GM20431 (cell line): ENCODE data around the gene WNT9B.

ENCODE experiments used
- in situ Hi-C: fragments of 300-500 bp; cut with MseI, MboI; formaldehyde crosslinking; loops from one replicate; pipeline ENCODE4 v1.15.0; 2020; ENCODE audit warnings: low sequenced_read_pairs; ENCODE audit not compliant: unreplicated experiment

The WNT9B gene

GRCh38 chr17:46850688-46851028, 725 bp upstream of the WNT9B start:
- in situ Hi-C loops, result no loop called here

GRCh38 chr17:46853896-46854444, 2.6 kb downstream of the WNT9B start:
- in situ Hi-C loops, result no loop called here

- in situ Hi-C loops, result no loop called here
Observed at GRCh38 chr17:46854515-46854914, 3.1 kb downstream of the WNT9B start.

- in situ Hi-C loops, result no loop called here
Observed at GRCh38 chr17:46854948-46855347, 3.6 kb downstream of the WNT9B start.

GRCh38 chr17:46857600-46857999, 6.2 kb downstream of the WNT9B start:
- in situ Hi-C loops, result no loop called here

GRCh38 chr17:46859996-46860395, 8.6 kb downstream of the WNT9B start:
- in situ Hi-C loops, result no loop called here

DNA sequence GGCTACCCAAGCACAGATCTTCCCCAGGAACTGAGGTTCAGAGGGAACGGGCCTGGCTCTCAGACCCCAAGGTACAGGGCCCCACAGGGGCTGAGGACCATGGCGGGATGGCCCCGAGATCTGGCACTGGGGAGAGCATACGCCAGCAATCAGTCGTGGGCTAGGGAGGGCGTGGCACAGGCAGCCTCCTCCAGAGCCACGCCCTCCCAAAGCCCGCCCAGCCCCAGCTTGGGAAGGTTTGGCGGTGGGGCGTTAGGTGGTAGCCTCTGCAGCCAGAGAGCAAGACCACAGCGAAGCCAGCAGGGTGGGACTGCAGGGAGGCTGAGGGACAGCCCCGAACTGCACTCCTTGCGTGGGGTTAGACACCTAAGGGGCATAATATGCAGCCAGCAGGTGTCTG, 11.6 kb downstream of the WNT9B start:
- in situ Hi-C loops, result no loop called here

DNA sequence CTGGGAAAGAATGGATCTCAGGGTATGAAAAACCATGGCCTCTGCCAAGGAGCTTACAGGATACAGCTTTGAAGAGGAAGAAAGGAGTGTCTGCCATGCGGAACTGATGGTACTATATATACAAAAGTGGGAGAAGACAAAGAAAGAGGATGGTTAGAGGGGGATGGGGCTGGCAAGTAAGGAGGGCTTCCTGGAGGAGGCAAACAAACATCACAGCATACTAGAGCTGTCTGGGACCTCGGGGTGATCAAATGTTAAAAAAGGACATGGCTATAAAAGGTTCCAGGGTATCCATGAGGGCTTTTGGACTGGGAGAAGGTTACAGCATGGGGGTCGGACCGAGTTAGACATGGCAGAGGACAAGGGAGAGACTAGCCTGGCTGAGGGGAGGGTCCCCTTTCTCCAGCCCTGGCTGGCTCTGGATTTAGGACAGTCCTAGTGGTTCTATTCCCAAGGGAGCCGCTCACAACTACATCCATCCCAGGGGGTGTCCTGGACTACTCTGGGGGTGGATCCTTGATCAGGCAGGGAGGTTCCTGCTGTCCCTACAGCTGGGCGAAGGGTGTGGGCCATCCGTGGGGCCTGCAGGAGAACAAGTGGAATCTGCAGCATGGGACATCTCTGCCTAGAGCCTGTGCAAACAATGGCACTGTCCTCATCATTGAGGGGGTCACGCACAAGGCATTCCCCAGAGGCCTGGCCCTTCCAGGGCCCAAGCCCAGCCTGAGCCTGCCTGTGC, 12.2 kb downstream of the WNT9B start:
- in situ Hi-C loops, result no loop called here

GRCh38 chr17:46865100-46865499, 13.7 kb downstream of the WNT9B start:
- in situ Hi-C loops, result no loop called here

DNA sequence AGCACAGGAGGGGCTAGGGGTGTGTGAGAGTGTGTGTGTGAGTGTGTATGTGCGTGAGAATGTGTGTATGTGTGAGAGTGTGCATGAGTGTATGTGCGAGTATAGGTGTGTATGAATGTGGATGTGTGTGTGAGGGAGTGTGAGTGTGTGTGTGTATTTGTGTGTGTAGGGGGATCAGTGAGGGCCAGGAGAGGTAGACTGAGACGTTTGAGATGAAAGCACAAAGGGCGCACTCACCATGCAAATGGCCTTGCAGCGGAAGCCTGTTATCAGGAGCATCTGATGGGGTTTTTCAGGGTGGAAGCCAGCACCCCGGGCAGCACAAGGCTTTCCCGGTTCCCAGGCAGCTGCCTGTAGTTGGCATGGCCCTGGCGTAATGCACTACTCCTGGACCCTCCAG, 14.9 kb downstream of the WNT9B start:
- in situ Hi-C loops, result no loop called here

DNA sequence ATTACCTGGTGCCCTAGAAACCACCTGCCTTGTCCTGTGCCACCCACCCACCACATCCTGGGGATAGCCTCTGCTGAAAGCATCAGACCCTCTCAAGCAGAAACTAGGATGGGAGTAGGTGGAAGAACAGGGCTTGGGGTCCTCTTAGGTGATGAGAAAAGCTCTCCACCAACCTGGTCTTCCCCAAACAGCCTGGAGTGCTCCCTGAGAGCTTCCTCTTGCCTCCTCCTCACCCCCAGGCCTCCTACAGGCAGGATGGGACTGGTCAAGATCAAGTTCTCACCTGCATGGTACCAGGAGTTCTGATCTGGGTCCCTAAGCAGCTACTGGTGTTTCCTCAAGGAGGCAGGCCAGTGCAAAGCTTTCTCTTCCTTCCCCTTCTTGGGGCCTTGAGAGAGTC, 15.4 kb downstream of the WNT9B start:
- in situ Hi-C loops, result no loop called here

GRCh38 chr17:46868689-46869187, 17.4 kb downstream of the WNT9B start:
- in situ Hi-C loops, result no loop called here

- in situ Hi-C loops, result no loop called here
Observed at GRCh38 chr17:46869296-46869695, 17.9 kb downstream of the WNT9B start.

DNA sequence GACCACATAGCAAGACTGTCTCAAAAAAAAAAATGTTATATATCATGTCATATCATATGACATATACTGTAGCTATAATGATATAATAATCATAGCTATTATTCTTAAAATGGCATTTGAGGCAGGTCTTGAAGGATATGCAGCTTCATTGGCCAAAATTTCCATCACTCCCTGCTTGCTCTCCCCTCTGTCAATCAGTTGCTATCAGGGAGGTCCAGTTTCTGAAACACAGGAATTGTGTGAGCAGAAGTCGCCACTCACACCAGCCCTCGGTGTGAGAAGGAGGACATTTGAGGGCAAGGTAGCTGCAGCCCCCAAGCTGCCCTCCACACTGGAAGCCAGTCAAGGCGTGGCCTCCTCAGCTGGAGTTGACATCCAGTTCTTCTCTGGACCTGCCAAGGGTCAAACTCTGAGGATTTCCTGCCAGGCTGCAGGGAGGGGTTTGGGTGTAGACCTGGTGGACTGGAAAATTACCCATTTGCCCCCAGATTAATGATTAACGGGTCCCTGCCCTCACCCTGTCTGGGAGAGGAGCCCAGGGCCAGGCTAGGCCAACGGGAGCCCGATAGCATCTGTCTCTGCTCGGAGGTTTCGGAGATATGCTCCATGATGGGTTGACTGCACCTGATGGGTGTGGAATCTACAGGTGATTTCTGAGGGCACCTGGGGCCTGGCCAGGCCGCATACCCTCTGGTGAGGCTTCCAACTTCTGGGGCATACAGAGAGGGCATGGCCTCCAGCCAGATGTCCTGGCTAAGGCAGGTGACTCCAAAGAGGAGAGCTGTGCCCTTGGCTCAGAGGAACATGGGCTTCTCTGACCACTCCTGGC, 18.8 kb downstream of the WNT9B start:
- in situ Hi-C loops, result no loop called here

DNA sequence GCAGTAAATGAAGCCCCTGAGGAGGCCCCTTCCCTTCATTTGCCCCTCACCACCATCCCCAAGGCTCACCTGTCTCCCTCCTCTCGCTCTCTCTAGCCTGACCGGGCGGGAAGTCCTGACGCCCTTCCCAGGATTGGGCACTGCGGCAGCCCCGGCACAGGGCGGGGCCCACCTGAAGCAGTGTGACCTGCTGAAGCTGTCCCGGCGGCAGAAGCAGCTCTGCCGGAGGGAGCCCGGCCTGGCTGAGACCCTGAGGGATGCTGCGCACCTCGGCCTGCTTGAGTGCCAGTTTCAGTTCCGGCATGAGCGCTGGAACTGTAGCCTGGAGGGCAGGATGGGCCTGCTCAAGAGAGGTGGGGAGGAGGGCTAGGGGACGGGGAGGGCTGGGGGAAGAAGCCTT, 21.0 kb downstream of the WNT9B start:
- in situ Hi-C loops, result no loop called here

GRCh38 chr17:46873941-46874645, 22.7 kb downstream of the WNT9B start:
- in situ Hi-C loops, result no loop called here

DNA sequence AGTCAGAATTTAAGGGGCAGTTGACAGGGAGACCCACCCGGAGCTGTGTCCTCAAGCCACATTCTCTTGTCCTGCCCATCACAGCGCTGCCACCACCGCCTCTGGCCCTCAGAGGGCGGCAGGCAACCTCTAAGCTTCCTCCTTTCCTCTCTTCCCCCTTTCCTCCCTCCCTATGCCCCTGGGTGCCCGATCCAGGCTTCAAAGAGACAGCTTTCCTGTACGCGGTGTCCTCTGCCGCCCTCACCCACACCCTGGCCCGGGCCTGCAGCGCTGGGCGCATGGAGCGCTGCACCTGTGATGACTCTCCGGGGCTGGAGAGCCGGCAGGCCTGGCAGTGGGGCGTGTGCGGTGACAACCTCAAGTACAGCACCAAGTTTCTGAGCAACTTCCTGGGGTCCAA, 23.5 kb downstream of the WNT9B start:
- in situ Hi-C loops, result no loop called here

DNA sequence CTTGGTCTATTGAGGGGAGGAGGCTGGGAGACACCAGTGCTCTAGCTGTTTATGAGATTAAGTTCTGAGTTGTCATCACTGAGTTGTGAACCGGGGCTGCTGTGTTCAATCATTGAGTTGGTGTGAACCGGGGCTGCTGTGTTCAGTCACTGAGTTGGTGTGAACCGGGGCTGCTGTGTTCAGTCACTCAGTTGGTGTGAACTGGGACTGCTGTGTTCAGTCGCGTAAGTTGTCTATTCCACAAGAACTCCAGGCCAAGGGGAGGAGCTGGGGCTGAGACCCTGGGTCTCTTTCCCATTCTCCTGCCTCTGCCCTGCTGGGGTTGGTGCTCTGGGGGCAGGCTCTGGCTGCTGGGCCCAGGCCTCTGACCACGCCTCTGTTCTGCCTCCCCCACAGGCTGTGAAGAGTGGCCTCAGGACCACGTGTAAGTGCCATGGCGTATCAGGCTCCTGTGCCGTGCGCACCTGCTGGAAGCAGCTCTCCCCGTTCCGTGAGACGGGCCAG, 24.5 kb downstream of the WNT9B start:
- in situ Hi-C loops, result no loop called here

GRCh38 chr17:46876353-46876887, 25.0 kb downstream of the WNT9B start:
- in situ Hi-C loops, result no loop called here

GRCh38 chr17:46876926-46877325, 25.5 kb downstream of the WNT9B start:
- in situ Hi-C loops, result no loop called here
